Measurements from ENCODE around the gene KCTD5. TPM values are rescaled to one million over a fixed set of nuclear protein-coding genes. Genes with fewer than 3 reads are reported as not detected.
A peak's percentile ranks its signal among the peaks of the same experiment; 100 is the strongest.

KCTD5 gene
- total and polyA plus RNA-seq, 2 donors: 13.7 to 18.4 TPM

DNA sequence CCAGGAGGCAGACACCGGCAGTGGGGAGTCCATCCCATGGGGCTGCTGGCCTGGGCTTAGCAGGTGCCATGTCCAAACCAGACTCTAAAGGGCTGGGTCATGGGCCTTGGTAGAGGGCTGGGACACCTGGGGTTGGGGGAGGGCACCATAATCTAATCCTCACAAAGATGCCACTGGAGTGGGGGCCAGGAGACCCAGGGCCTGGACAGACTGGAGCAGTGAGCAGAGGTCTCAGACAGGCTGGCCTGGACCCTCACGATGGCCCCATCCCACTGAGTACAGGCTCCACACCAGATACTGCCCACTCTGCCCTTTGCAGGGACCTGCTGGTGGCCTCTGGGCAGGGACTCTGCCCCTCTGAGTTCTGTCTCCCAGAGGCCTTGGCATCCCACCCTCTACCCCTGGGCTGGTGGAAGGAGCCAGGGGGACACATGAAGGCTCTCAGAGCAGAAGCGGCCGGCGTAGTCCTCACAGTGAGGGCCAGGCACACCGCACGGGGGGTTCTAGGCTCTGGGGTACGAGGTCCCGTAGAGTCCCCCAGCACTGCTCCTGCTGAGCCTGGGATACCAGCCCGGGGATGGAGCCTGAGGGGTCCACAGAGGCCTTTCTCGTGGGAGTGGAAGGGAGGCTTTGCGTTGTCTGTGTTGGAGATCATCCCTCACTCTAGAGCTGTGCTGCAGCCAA, 60.1 kb downstream of the KCTD5 start:
- Histone ChIP-seq H3K4me3 (ENCODE audit: low read depth, low read length) (no peak overlapping the region), H3K27ac (ENCODE audit: low read depth) (no peak overlapping the region), H3K36me3 (ENCODE audit: insufficient read depth) (no peaks in the 10 kb centered on the region), H3K4me1 (ENCODE audit: insufficient read depth) (no peaks in the 10 kb centered on the region)
- no peak for DNase-seq (ENCODE audit: extremely low spot score)
- WGBS: 93% methylated on average over 12 of the region's 12 CpGs

DNA sequence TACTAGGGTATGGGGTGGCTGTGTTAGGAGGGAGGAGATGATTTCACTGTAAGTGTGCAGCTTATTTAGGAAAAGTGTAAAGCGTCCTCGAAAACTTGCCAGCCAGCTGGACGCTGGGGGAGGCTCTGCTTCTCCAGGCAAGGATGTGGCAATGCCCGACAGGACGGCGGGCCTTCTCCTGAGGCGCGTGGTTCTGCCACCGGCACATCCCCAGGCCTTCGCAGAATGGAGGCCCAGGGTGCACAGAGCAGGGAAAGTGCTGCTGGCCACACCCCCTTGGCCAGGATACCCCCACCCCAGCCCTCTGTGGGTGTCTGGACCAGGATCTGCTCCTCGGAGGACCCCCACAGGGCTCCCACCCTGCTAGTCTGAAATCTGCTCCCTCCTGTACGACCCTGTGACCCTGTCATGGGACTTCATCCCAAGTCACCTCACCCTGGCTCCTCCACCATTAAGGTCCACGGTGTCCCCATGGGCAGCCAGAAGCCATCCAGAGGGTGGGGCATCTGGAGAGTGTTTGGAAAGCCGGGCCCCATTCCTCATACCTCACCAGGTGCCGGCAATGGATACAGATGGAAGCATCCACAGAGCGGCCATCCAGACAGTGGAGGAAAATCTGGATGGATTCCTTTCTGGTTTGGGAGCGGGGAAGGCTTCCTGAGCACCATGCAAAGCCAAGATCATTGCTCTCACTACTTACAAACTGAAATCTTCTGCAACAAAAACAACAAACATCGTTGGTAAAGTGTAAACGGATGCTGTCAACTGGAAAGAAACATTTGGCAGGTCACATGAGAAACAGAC, 60.9 kb downstream of the KCTD5 start:
- WGBS: 88% methylated on average over 19 of the region's 19 CpGs
- no peaks in the 10 kb centered on the region for H3K4me1 ChIP-seq (ENCODE audit: insufficient read depth)
- H3K4me3 ChIP-seq (ENCODE audit: low read depth, low read length): no peak overlapping the region
- DNase-seq (ENCODE audit: extremely low spot score): no peak
- no peak overlapping the region for H3K27ac ChIP-seq (ENCODE audit: low read depth)
- H3K36me3 ChIP-seq (ENCODE audit: insufficient read depth): no peaks in the 10 kb centered on the region

DNA sequence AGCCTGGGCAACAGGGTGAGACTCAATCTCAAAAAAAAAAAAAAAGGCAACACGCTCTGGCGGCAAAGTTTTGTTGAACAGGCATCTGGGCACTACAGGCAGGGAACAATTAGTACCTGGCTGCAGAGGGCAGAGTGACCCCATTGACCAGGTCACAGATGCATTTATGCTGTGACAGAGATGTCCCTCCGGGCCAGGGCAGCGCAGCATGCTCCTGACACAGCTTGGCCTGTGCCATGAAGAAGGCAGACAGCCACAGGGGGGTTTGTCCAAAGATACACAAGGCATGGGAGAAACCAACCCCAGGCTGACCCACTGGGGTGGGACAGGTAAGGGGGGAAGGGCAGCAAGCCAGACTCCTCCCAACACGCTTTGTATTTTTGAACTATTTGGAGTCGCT, 62.4 kb downstream of the KCTD5 start:
- H3K27ac ChIP-seq (ENCODE audit: low read depth): no peak overlapping the region
- no peaks in the 10 kb centered on the region for H3K36me3 ChIP-seq (ENCODE audit: insufficient read depth)
- H3K4me1 ChIP-seq (ENCODE audit: insufficient read depth): no peaks in the 10 kb centered on the region
- H3K4me3 ChIP-seq (ENCODE audit: low read depth, low read length): no peak overlapping the region
- DNase-seq (ENCODE audit: extremely low spot score): no peak
- 89% methylated on average over 6 of the region's 6 CpGs for WGBS

DNA sequence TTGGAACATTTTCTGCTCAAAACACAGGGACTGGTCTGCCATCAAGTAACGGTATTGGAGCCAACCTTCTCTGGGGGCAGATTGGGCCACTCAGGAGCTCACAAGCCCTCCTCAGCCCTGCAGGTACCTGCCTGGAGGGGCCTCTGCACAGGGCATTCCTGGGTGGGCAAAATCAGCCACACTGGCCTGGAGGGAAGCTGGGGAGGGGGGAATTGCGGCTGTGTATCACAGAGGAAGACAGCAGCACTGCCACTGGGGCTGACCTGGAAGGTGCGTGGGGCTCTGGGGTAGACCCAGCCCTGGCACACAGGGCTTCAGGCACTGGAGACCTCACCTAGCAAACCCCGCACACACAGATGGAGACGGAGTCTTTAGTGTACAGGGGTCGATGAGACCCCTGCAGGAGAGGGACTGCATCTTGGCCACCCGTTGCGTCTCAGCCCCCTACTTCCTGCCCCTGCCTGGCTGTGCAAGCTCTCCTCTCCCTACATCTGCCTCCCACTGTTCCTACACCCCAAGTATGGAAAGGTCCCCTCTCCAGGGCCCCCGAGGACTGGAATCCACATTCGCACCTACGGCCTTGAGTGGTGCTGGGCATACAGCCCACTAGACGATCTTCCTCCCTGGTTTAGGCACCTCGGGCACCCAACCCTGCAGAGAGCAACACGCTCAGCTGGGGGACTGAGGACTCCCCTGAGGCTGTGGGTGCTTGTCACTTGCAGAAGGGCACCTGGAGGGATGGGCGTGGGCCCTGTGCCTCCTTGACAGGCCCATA, 63.0 kb downstream of the KCTD5 start:
- H3K36me3 ChIP-seq (ENCODE audit: insufficient read depth): no peaks in the 10 kb centered on the region
- DNase-seq (ENCODE audit: extremely low spot score): no peak
- H3K27ac ChIP-seq (ENCODE audit: low read depth): no peak overlapping the region
- 70% methylated on average over 15 of the region's 15 CpGs for WGBS
- no peak overlapping the region for H3K4me3 ChIP-seq (ENCODE audit: low read depth, low read length)
- no peaks in the 10 kb centered on the region for H3K4me1 ChIP-seq (ENCODE audit: insufficient read depth)

DNA sequence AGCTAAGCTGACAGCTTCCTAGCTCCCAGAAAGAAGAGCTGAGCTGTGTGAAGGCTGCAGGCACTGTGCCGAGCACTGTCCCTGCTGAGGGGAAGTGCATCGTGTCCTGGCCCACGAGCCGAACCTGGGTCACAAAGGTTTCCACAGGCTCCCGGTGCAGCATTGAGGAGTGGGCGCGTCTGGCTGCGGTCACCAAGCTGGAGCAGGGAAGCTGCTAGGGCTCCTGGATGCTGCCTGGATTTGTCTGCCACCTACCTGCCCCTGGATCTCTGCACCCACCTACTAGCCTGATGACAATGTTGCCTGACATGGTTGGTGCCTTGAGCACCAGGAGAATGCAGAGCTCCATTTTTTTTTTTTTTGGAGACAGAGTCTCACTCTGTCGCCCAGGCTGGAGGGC, 63.6 kb downstream of the KCTD5 start:
- Histone ChIP-seq H3K4me1 (ENCODE audit: insufficient read depth) (no peaks in the 10 kb centered on the region), H3K4me3 (ENCODE audit: low read depth, low read length) (no peak overlapping the region), H3K36me3 (ENCODE audit: insufficient read depth) (no peaks in the 10 kb centered on the region), H3K27ac (ENCODE audit: low read depth) (no peak overlapping the region)
- DNase-seq (ENCODE audit: extremely low spot score): no peak
- 82% methylated on average over 9 of the region's 9 CpGs for WGBS

DNA sequence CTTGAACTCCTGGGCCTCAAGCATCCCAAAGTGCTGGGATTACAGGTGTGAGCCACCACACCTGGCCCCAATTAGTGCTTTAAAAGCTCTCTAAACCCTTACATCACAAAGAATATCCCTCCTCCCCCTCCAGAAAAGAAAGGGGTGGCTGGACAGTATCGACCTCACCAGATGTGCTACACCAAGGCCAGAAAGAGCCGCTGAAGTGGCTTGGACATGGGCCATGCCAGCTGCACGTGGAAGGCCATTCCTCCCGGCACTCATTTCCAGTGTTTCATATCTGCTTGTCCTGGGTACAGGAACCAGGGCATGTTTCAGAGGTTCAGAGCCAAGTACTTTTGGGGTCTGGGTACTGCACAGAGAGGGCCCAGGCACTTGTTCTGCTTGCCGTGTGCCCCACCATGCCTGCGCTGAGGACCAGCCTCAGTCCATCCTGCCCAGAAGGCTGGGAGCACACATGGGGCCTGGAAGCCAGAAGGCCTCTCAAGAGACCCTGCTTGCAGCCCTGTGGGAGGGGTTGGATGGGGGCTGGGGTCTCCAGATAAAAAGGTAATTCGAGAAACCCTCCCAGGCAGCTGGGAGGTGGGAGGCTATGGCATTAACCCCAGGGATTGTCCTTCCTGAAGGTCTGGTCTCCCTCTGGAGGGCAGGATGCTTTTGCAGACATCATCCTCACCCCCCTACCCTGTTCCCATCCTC, 66.6 kb downstream of the KCTD5 start:
- 89% methylated on average over 7 of the region's 7 CpGs for WGBS
- Histone ChIP-seq H3K27ac (ENCODE audit: low read depth) (no peak overlapping the region), H3K36me3 (ENCODE audit: insufficient read depth) (no peaks in the 10 kb centered on the region), H3K4me3 (ENCODE audit: low read depth, low read length) (no peak overlapping the region), H3K4me1 (ENCODE audit: insufficient read depth) (no peaks in the 10 kb centered on the region)
- DNase-seq (ENCODE audit: extremely low spot score): no peak

DNA sequence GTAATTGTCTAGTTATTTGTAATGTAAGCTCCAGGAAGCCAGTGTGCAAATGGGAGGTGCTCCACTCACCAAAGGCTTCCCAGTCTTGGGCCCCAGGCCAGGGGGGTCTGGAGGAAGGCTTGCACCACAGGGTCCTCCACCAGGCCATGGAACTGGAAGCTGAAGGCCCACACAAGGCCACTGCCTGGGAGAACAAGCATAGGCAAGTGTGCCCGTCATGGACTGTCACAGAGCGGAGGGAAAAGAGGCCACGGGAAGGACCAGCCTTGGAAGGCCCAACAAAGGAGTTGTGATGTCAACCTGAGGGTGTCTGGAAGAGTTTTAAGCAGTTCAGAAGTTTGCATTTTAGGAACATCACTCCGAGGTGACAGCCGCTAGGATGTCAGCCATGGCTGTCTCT, 67.2 kb downstream of the KCTD5 start:
- DNase-seq (ENCODE audit: extremely low spot score): no peak
- WGBS: 97% methylated on average over 5 of the region's 5 CpGs
- Histone ChIP-seq H3K4me1 (ENCODE audit: insufficient read depth) (peaks cover 2% of the 10 kb centered on the region), H3K36me3 (ENCODE audit: insufficient read depth) (no peaks in the 10 kb centered on the region), H3K4me3 (ENCODE audit: low read depth, low read length) (no peak overlapping the region), H3K27ac (ENCODE audit: low read depth) (no peak overlapping the region)

DNA sequence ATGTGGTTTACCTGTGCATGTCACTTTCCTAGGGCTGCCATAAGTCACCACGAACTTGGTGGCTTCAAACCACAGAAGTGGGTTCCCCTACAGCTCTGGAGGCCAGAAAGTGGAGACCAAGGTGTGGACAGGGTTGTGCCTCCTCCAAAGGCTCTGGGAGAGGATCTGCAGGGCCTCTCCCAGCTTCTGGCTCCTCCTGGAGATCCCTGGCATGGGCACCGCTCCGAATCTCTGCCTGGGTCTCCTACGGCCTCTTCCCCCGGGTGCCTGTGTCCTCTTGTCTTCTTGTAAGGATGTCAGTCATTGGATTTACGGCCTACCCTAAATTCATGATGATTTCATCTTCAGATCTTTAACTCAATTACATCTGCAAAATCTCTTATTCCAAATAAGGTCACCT, 67.6 kb downstream of the KCTD5 start:
- WGBS: 96% methylated on average over 6 of the region's 6 CpGs
- DNase-seq (ENCODE audit: extremely low spot score): no peak
- no peak overlapping the region for H3K27ac ChIP-seq (ENCODE audit: low read depth)
- H3K4me1 ChIP-seq (ENCODE audit: insufficient read depth): peaks cover 2% of the 10 kb centered on the region
- H3K4me3 ChIP-seq (ENCODE audit: low read depth, low read length): no peak overlapping the region
- no peaks in the 10 kb centered on the region for H3K36me3 ChIP-seq (ENCODE audit: insufficient read depth)

DNA sequence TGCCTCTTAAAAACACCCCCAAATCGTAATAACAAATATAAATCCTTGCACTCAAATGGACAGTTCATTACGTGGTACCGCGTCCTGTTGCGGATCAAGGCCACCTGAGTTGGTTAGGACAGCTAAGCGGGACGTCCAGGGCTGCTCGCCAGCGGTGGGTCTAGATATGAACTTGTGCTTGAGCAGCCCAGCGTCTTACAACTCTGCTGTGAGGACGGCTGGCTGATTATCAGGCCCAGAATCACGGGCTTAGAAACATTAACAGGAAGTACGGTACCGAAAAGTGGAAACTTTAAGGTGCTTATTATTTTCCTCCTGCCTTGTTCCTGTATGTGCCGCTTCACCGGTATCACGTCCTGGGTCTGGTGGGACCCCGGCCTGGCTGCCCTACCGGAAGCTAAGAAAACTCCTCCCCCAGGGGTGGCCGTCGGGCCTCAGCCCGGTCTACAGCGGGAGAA, 69.3 kb downstream of the KCTD5 start:
- WGBS: 41% methylated on average over 23 of the region's 23 CpGs
- no peak for DNase-seq (ENCODE audit: extremely low spot score)
- H3K4me1 ChIP-seq (ENCODE audit: insufficient read depth): peaks cover 5% of the 10 kb centered on the region
- H3K36me3 ChIP-seq (ENCODE audit: insufficient read depth): no peaks in the 10 kb centered on the region
- peak overlapping the region; percentile 100 for H3K27ac ChIP-seq (ENCODE audit: low read depth)
- peak overlapping the region; percentile 35 for H3K4me3 ChIP-seq (ENCODE audit: low read depth, low read length)

DNA sequence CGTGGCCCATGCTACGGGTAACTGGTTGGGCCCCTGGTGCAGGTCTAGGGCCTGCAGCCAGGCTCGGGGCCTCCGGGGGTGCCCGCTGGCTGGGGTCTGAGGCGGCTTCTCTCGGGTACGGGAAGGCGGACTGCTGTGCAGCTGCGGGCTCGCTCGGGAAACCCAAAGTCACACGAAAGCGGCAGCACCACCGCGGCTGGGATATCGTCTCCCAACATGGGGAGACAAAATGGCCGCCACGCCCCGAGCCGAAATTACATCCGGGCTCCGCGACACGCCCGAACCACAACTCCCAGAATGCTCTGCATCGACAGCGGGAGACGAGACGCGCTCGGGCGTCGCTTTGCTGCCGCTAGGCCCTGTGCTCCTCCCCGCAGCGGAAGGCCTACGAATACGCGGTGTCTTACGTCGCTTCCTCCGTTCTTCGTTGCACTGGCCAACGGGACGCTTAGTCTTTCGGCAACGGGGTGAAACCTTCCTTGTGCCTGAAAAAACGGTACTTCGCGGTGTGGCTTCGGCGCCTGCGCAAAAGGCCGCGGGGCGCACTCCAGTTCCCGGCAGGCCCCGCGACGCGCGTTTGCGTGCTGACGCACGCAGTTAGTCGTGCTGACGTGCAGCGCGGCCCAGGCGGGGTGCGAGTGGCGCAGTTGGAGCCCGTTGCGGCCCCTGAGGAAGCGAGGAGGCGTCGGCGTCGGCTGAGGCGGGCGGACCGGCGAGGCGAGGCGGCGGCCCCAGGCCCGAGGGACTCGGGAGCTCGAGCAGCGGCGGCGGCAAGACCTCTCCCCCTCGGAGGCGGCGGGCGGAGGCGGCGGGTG, 69.9 kb downstream of the KCTD5 start, which contains the start of gene SRRM2:
Gene SRRM2 (plus strand): TSS at position 604 of the 815 bp plus-strand sequence. CDS start 3,727 bp downstream, outside the sequence.
- peak within 1 kb of the TSS; percentile 88 for H3K4me3 ChIP-seq (ENCODE audit: low read depth, low read length)
- peak within 1 kb of the TSS; percentile 100 for H3K27ac ChIP-seq (ENCODE audit: low read depth)
- DNase-seq (ENCODE audit: extremely low spot score): peak; percentile 95
- H3K36me3 ChIP-seq (ENCODE audit: insufficient read depth): no peaks in the 10 kb centered on the region
- WGBS: under 1% methylated on average over 99 of the region's 99 CpGs
- peaks cover 5% of the 10 kb centered on the region for H3K4me1 ChIP-seq (ENCODE audit: insufficient read depth)

DNA sequence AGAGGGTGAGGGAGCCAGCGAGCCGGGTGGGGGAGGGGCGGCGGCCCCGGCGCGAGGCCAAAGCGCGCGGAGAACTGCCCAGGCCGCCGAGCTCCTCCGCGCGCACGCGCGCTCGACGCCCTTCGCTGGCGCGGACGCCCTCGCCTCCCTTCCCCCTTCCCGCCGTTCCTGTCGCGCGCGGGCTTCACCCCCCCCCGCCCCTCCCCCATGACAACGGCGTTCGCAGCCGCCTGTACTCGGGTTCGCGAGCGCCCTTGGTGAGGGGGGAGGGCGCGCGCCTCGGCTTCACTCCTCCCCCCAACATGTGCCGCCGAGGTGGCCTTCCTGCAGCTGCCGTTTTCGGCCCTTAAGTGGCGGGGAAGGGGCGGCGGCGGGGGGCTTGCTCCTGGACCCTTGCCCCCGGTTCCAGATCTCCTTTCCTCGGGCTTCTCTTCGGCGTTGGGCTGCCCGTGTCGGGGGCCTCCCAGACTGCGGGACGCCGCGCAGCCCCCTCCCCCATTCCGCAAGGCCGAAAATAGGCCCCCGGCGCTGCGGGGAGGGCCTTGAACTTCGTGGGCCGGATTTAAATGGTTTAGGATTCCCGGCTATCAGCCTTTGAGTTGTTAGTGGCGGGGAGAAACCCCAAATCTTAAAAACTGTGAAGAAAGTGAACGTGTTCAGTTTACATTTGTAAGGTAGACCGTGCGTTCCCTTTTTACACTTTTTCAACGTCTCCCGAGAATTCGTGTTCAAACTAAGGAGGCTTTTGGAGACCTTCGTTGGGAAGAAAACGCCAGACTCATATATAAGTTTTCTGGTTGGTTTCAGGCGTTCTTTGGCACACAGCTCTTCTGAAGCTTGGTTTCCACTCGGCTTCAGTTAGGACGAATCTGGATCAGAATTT, 70.8 kb downstream of the KCTD5 start:
- DNase-seq (ENCODE audit: extremely low spot score): peak; percentile 28
- Histone ChIP-seq H3K27ac (ENCODE audit: low read depth) (peak overlapping the region; percentile 100), H3K4me3 (ENCODE audit: low read depth, low read length) (peak overlapping the region; percentile 88), H3K36me3 (ENCODE audit: insufficient read depth) (peaks cover 2% of the 10 kb centered on the region), H3K4me1 (ENCODE audit: insufficient read depth) (peaks cover 5% of the 10 kb centered on the region)
- under 1% methylated on average over 60 of the region's 82 CpGs for WGBS

DNA sequence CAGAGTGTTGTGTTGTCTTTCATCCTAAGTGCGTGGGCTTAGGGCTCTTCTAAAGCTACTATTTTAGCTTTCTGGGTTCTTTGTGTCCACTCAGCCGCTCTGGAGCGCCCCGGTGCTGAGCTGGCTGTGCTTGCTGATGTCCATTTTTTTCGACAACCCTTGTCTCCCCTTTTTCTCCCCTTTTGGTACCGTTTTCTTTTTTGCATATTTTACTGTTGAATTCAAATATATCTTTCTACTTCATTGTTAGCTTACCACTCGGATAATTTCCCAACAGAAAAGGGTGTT, 71.4 kb downstream of the KCTD5 start:
- 2% methylated on average over 7 of the region's 7 CpGs for WGBS

More for the DNA sequence above, 71.4 kb downstream of the KCTD5 start:
- Histone ChIP-seq H3K27ac (ENCODE audit: low read depth) (no peak overlapping the region), H3K36me3 (ENCODE audit: insufficient read depth) (peaks cover 2% of the 10 kb centered on the region), H3K4me3 (ENCODE audit: low read depth, low read length) (peak overlapping the region; percentile 88), H3K4me1 (ENCODE audit: insufficient read depth) (peaks cover 5% of the 10 kb centered on the region)
- DNase-seq (ENCODE audit: extremely low spot score): no peak
